ENCODE data around the gene ST3GAL3.
A peak's percentile ranks its signal among the peaks of the same experiment; 100 is the strongest.

DNA sequence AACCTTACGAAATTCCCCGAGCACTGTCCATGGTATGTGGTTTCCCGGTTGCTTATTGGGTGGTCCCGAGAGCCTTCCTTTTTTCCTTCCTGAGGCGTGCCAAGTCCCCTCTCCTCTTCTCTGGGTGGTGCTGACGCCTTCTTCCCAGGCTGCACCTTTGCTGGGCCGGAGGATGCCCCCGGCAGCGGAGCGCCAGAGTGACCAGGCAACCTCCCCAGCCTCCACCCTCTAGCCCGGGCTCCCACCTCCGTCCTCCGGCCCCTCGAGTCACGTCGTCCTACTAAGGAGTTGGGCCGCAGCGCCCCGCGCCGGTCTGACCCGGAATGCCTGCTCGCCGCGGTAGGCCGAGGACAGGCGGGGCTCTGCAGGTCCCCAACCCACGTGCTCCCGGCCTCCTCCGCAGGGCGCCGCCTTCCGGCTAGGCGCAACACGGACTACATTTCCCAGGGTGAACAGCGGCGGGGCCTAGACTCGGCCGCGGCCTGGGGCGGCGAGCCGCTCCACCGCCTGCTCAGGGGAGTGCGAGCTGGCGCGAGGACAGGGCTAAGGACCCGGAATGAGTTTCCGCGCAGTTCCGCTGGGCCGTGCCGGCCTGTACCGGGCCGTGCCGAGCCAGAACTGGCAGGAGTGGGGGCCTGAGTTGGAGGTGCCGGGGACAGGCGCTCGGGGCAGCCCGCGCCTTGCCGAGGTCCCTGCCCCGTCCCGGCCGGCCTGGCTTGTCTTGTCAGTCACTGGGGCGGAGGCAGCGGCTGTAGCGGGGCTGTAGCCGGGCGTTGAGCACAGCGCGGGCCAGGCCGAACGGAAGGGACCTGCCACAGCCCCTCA lies 239.1 kb downstream of the ST3GAL3 start, which contains the start of gene IPO13:
- TF ChIP-seq POLR2A (IDR thresholded peaks at IDR 0.05): peak in 1 of 2 donors; percentile 36
- TF ChIP-seq, protein P1, sequence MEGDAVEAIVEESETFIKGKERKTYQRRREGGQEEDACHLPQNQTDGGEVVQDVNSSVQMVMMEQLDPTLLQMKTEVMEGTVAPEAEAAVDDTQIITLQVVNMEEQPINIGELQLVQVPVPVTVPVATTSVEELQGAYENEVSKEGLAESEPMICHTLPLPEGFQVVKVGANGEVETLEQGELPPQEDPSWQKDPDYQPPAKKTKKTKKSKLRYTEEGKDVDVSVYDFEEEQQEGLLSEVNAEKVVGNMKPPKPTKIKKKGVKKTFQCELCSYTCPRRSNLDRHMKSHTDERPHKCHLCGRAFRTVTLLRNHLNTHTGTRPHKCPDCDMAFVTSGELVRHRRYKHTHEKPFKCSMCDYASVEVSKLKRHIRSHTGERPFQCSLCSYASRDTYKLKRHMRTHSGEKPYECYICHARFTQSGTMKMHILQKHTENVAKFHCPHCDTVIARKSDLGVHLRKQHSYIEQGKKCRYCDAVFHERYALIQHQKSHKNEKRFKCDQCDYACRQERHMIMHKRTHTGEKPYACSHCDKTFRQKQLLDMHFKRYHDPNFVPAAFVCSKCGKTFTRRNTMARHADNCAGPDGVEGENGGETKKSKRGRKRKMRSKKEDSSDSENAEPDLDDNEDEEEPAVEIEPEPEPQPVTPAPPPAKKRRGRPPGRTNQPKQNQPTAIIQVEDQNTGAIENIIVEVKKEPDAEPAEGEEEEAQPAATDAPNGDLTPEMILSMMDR (IDR thresholded peaks at IDR 0.05): peak in 2 of 3 experiments; percentile 69 to 85

All from vagina (tissue), 2 donors.